Small intestine (tissue), 7 donors: ENCODE measurements around the gene ACOX1. TPM values are rescaled to one million over a fixed set of nuclear protein-coding genes. Genes with fewer than 3 reads are reported as not detected.
A peak's percentile ranks its signal among the peaks of the same experiment; 100 is the strongest.

ENCODE experiments used
- DNase-seq, 2 donors: peaks; one replicate each; pipeline versions ENCODE4 v3.0.0 to v3.0.0-alpha.2; 2013
- FAIRE-seq: peaks from 2 replicates; lab custom pipeline; 2012; peaks lifted over from hg19 to GRCh38; lab: Jason Lieb, UNC
- H3K27ac ChIP-seq, 3 donors: one replicate each; pipeline ENCODE4 v1.5.1; 2013; ENCODE audit warnings: low read length in 2 of 3, mild to moderate bottlenecking in 2 of 3, control low read depth in 1 of 3, inconsistent platforms in 1 of 3, low read depth in 1 of 3, moderate library complexity in 1 of 3
- H3K27me3 ChIP-seq, 3 donors: one replicate each; pipeline ENCODE4 v1.6.1; 2013; ENCODE audit warnings: low read length in 3 of 3, inconsistent platforms in 1 of 3; ENCODE audit not compliant: control insufficient read depth in 3 of 3, insufficient read depth in 3 of 3
- H3K36me3 ChIP-seq, 3 donors: one replicate each; pipeline ENCODE4 v1.6.1; 2013; ENCODE audit warnings: low read length in 3 of 3, inconsistent platforms in 1 of 3, low read depth in 1 of 3, mild to moderate bottlenecking in 1 of 3, moderate library complexity in 1 of 3; ENCODE audit not compliant: control insufficient read depth in 3 of 3, insufficient read depth in 2 of 3
- H3K4me1 ChIP-seq, 3 donors: one replicate each; pipeline ENCODE4 v1.6.1; 2013; ENCODE audit warnings: low read length in 2 of 3, inconsistent platforms in 1 of 3, low read depth in 1 of 3, mild to moderate bottlenecking in 1 of 3, moderate library complexity in 1 of 3; ENCODE audit not compliant: control insufficient read depth in 3 of 3, insufficient read depth in 2 of 3
- H3K4me3 ChIP-seq, 3 donors: one replicate each; pipeline ENCODE4 v1.5.1; 2013; ENCODE audit warnings: low read length in 3 of 3, control low read depth in 1 of 3, inconsistent platforms in 1 of 3, low read depth in 1 of 3, mild to moderate bottlenecking in 1 of 3, moderate library complexity in 1 of 3
- H3K9me3 ChIP-seq, 2 donors: one replicate each; pipeline ENCODE4 v1.6.1; 2013; ENCODE audit warnings: low read depth in 1 of 2, low read length in 1 of 2; ENCODE audit not compliant: control insufficient read depth in 2 of 2, insufficient read depth in 1 of 2
- WGBS, 3 donors: extraction: QIAGEN DNeasy Blood & Tissue Kit; methylation state at CpG; one replicate each; pipeline ENCODE4 v1.1.7; 2013; 5-methylcytosine and 5-hydroxymethylcytosine counted together
- polyA plus RNA-seq, 4 donors: library from polyadenylated mRNA; stranded (reverse) in 3 of 4; unstranded in 1 of 4; fragments of 200-250 nt in 3 of 4; fragments of 120-200 nt in 1 of 4; gene quantifications; one replicate each; pipeline versions ENCODE4 v1.2.1 to v1.2.3, GENCODE V29; 2013
- donor health status: healthy with polysubstance abuse.
- donor health status: control.
- donor health status: control.
- donor health status: Bipolar disorder and iron deficiency.
- donor health status: healthy.

The ACOX1 gene
- polyA plus RNA-seq, 4 donors: 20.6 to 111 (median 62.5) TPM

DNA sequence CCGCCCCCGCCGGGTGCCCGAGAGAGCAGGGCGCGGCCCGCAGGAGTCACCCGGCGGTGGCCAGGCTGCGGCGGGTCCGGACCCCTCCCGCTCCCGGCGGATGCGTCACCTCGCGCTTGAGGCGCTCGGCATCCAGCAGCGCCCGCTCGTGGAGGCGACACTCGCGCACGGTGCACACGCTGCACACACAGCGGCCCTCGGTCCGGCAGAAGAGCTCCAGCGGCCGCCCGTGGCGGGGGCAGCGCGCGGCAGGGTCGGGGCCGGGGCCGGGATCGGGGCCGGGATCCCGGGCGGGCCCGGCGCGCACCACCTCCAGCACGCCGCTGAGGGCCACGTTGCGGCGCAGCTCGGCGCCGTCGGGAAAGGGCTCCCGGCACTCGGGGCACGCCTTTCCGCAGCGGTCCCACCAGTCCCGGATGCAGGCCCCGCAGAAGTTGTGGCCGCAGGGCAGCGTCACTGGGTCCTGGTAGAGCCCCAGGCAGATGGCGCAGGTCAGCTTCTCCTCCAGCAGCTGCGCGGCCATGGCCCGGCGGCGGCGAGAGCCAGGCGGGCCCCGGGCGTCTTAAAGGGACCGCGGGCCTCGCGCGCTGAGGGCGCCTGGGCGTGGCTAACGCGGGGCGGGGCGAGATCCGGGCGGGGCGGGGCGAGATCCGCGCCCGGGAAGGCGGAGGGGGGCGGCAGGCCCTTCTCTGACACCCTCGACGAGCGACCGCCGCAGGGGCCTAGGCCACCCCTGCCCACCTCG lies 82.4 kb downstream of the ACOX1 start, which contains the start of gene TRIM65:
Gene TRIM65, minus strand, starts transcription at position 537 of the 745 bp plus-strand sequence. Its CDS starts 14 bp downstream, at position 523.
- H3K4me3 ChIP-seq: peak within 1 kb of the TSS; percentile 72 to 86 (median 77)
- H3K9me3 ChIP-seq: no peaks in the 10 kb centered on the region
- WGBS, 3 donors: 0 to 1% (median 0%) methylated on average over 47 to 102 of the region's 102 CpGs
- no peaks in the 10 kb centered on the region for H3K27me3 ChIP-seq
- H3K36me3 ChIP-seq: peaks cover 4 to 79% (median 8%) of the 10 kb centered on the region in 3 donors
- peaks cover 0 to 46% (median 2%) of the 10 kb centered on the region in 3 donors for H3K4me1 ChIP-seq
- FAIRE-seq: no peak
- DNase-seq: peak; percentile 82 to 93
- H3K27ac ChIP-seq: peak within 1 kb of the TSS; percentile 90 to 95 (median 93)

GRCh38 chr17:75895370-75896155 lies 83.4 kb downstream of the ACOX1 start:
- peaks cover 5 to 79% (median 7%) of the 10 kb centered on the region in 3 donors for H3K36me3 ChIP-seq
- H3K4me3 ChIP-seq: peak overlapping the region; percentile 3 to 86 (median 72)
- DNase-seq: no peak
- FAIRE-seq: no peak
- H3K27me3 ChIP-seq: no peaks in the 10 kb centered on the region
- no peaks in the 10 kb centered on the region for H3K9me3 ChIP-seq
- WGBS, 3 donors: 14 to 25% (median 23%) methylated on average over 26 to 28 of the region's 28 CpGs
- peaks cover 0 to 54% (median 2%) of the 10 kb centered on the region in 3 donors for H3K4me1 ChIP-seq
- peak overlapping the region in 2 of 3 donors; percentile 18 to 90 for H3K27ac ChIP-seq

DNA sequence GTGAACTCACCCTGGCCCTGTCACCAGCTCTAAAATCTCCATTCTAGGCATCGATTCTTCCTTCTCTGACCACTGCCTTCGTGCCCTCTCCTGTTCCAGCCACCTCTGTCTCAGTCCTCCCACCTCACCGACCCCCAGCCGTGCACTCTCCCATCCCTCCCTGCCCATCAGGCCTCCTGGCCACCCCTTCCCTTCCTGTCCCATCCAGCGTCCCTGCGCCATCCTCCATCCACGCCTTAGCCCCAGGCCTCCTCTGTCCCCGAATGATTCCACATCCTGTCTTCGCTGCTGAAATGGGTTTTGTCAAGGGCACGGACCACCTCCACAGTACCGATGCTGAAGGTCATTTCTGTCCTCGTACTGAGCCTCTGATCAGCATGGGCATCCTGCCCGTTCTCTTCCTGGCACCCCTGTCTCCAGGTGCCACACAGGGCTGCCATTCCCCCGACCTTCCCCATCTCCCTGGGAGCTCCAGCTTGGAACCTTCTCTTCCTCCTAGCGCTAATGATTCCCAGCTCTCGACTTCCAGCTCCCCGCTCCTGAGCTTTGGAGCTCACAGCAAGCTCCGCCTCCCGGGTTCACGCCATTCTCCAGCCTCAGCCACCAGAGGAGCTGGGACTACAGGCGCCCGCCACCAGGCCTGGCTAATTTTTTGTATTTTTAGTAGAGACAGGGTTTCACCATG lies 84.8 kb downstream of the ACOX1 start:
- Histone ChIP-seq H3K27me3 (no peaks in the 10 kb centered on the region), H3K4me1 (peaks cover 0 to 54% (median 2%) of the 10 kb centered on the region in 3 donors), H3K4me3 (no peak overlapping the region), H3K27ac (no peak overlapping the region), H3K36me3 (peaks cover 5 to 79% (median 7%) of the 10 kb centered on the region in 3 donors), H3K9me3 (no peaks in the 10 kb centered on the region)
- FAIRE-seq: no peak
- DNase-seq: no peak
- 79 to 84% (median 83%) methylated on average over 22 of the region's 22 CpGs for WGBS, 3 donors

GRCh38 chr17:75893305-75894048 lies 85.5 kb downstream of the ACOX1 start:
- peaks cover 0 to 54% (median 2%) of the 10 kb centered on the region in 3 donors for H3K4me1 ChIP-seq
- no peak overlapping the region for H3K27ac ChIP-seq
- no peak overlapping the region for H3K4me3 ChIP-seq
- peaks cover 4 to 75% (median 4%) of the 10 kb centered on the region in 3 donors for H3K36me3 ChIP-seq
- no peak for DNase-seq
- no peak for FAIRE-seq
- H3K9me3 ChIP-seq: no peaks in the 10 kb centered on the region
- H3K27me3 ChIP-seq: no peaks in the 10 kb centered on the region
- WGBS, 3 donors: 86 to 89% (median 88%) methylated on average over 18 of the region's 18 CpGs

- no peak for FAIRE-seq
Measured at GRCh38 chr17:75892556-75893224, 86.3 kb downstream of the ACOX1 start.

DNA sequence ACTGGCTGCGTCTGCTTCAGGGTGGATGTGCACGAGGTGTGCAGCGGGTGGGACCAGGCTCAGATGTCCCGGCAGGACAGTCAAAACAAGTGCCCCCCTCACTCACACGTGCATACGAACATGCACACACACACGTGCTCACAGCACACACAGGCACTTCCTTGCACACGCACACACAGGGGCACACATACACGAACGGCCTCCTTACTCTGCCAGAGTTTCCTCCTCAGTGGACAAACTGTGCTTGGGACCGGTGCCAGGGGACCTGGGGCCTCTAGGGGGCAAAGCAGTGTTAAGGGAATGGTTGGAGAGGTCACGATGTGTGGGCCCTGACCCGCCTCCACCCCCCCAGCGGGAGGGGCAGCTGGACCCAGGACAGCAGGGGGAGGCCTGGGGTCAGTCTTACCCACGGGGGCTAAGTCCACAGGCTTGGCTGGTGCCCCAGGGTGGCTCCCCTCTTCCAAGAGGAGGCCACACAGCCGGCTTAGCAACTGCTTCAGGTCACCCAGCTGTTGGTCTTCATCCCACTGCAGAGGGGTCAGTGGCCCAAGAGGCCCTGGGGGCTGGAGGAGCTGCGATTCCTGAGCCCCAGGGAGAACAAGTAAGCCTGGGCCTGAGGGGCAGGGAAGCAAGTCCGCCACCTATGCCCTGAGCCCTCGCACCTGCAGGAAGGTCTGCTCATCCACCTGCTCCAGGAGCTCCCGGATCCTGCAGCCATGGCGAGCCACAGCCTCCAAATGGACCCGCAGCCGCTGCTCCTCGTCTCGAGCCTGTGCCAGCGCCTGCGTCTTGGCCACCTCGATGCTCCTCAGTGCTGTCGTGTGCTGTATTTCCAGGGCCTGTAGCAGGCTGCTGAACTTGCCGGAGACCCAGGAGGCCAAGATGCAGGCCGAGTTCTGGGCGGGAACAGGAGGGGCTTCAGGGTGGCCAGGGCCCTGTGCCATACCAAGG lies 87.1 kb downstream of the ACOX1 start:
- WGBS, 3 donors: 57 to 72% (median 69%) methylated on average over 32 of the region's 32 CpGs
- no peak for DNase-seq

More at GRCh38 chr17:75892556-75893224, 86.3 kb downstream of the ACOX1 start:
- no peak overlapping the region for H3K27ac ChIP-seq
- DNase-seq: no peak
- H3K4me3 ChIP-seq: no peak overlapping the region
- H3K27me3 ChIP-seq: no peaks in the 10 kb centered on the region
- peaks cover 0 to 69% (median 3%) of the 10 kb centered on the region in 3 donors for H3K36me3 ChIP-seq
- WGBS, 3 donors: 83 to 87% (median 85%) methylated on average over 11 to 16 of the region's 16 CpGs
- H3K4me1 ChIP-seq: peaks cover 0 to 54% (median 2%) of the 10 kb centered on the region in 3 donors
- no peaks in the 10 kb centered on the region for H3K9me3 ChIP-seq

More for the DNA sequence above, 87.1 kb downstream of the ACOX1 start:
- H3K4me1 ChIP-seq: peaks cover 0 to 51% (median 2%) of the 10 kb centered on the region in 3 donors
- no peak overlapping the region for H3K4me3 ChIP-seq
- H3K27me3 ChIP-seq: no peaks in the 10 kb centered on the region
- H3K27ac ChIP-seq: no peak overlapping the region
- peaks cover 0 to 70% (median 3%) of the 10 kb centered on the region in 3 donors for H3K36me3 ChIP-seq
- FAIRE-seq: no peak
- H3K9me3 ChIP-seq: no peaks in the 10 kb centered on the region
